Measurements from ENCODE around the gene PF4V1.
"Not testable (repeated sequence)": the region's sequence is repeated elsewhere in the genome, so short reads cannot be mapped to it uniquely, and the experiment has no call there.

PF4V1 gene

GRCh38 chr4:73870768-73871167 is 17.7 kb downstream of the PF4V1 start:
- DNase-seq (ENCODE audit: low spot score) = no peak

GRCh38 chr4:73871511-73872310 is 18.6 kb downstream of the PF4V1 start:
- DNase-seq (ENCODE audit: low spot score) = no peak

- DNase-seq (ENCODE audit: low spot score) = no peak
Observed at GRCh38 chr4:73872316-73873108, 19.4 kb downstream of the PF4V1 start.

GRCh38 chr4:73874386-73874785 is 21.3 kb downstream of the PF4V1 start:
- DNase-seq (ENCODE audit: low spot score) = no peak

DNA sequence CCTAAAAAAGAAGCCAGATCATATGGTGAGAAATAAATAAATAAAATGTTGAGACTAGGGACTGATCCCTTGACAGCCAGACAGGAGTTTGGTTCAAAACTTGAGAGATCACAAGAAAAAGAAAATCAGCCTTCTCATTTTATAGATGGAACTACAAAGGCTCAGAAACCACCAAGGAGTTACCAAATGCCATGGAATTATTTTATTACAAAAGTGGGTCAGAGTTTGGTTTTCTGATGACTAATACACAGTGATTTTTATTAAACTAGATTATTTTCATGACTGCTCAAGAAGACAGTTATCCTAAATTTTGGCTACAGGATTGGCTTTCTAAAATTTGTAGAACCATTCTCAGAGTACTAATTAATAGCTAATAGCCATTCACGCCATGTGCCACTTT is 22.3 kb downstream of the PF4V1 start:
- DNase-seq (ENCODE audit: low spot score) = no peak

- no peak for DNase-seq (ENCODE audit: low spot score)
Observed at GRCh38 chr4:73883306-73883705, 30.2 kb downstream of the PF4V1 start.

DNA sequence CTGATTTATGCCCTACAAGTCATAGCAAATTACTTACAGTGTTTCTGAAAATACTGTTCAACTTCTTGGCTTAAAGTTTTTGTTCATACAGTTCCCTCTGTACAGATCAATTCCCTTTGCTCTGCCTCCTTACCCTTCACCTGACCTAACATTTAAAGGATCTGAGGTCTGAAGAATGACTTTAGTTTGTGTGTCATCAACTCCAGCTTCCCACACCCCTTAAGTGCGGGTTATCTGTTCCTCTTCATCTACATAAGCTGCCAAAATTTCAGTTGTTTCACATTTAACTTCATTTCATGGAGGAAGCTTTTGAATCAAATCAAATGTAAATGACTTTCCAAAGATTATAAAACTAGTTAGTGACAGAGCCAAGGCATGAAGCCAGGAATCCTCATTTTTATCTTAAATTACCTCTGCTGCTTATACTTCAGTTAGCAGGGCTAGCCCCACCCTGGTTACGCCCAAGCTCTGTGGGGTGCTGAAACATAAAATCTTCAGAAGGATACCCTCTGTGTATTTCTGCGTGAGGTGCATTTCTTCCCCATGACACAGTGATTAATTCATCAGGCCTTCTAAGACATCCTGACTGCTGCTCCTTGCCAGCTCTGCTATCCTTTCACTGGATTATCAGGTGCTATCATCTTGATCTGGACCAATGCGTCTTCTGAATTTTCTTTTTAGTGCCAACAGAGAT is 32.6 kb downstream of the PF4V1 start:
- DNase-seq (ENCODE audit: low spot score) = no peak

DNA sequence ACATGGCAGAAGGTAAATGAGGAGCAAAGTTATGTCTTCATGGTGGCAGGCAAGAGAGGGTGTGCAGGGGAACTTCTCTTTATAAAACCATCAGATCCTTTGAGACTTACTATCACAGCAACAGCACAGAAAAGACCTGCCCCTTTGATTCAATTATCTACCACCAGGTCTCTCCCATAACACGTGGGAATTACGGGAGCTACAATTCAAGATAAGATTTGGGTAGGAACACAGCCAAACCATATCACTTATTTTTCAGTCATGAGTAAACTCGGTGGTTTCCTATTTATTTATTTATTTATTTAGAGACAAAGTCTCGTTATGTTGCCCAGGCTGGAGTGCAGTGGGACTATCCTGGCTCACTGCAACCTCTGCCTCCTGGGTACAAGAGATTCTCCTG is 38.2 kb downstream of the PF4V1 start:
- DNase-seq (ENCODE audit: low spot score) = no peak

GRCh38 chr4:73891739-73892405 is 38.8 kb downstream of the PF4V1 start:
- no peak for DNase-seq (ENCODE audit: low spot score)

- DNase-seq (ENCODE audit: low spot score) = no peak
Observed at GRCh38 chr4:73892966-73893365, 39.9 kb downstream of the PF4V1 start.

GRCh38 chr4:73894001-73894400 is 40.9 kb downstream of the PF4V1 start:
- DNase-seq (ENCODE audit: low spot score) = no peak

- DNase-seq (ENCODE audit: low spot score) = no peak
Observed at GRCh38 chr4:73895201-73896175, 42.4 kb downstream of the PF4V1 start.

DNA sequence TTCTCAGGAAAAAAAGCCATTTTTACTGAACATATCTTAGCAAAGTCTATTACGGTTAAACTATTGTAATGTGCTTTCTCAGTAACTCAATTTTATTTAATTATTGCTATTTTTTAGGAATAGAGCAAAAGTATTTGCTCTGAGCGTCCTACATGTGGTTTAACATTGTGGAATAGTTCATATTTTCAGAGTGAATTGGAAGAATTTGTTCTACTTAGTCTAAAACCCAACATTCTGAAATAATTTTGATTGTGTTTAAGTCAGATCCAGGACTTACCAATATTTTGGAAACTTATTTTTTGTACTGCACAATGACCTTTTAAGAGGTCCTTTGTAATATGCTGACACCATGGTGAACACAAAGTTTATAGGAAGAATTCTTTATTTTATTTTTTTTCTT is 43.3 kb downstream of the PF4V1 start:
- no peak for DNase-seq (ENCODE audit: low spot score)

DNA sequence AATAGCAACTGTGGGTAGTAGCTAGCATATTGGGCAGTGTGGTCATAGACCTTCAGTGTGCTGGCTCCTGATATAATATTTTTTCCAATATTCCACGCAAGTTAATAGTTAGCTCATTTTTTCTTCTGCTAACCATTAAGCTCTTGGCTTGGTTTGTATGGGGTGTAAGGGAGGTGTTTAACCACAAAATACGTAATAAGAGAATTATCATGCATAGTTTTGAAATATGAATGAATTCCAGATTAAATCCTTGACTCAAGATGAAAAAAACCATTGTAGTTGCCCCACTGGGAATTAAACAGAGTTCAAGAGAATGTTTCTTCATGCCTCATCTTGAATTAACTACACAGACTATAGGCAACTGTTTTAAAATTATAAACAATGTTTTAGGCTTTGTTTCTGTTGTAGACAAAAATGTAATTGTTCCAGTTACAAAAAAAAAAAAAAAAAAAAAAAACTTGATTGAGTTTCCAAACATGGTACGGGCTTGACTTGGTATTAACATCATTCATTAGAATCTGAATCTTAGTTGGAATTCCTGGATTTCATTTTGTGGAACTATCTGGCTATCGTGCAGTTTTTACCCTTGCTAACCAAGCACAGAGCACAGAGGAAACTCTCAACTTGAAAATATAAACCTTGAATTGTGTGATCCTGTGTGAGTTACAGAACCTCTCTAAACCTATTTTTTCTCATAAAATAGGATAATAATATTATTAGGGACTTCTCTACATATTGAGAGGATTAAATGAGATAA is 44.5 kb downstream of the PF4V1 start:
- no peak for DNase-seq (ENCODE audit: low spot score)

DNA sequence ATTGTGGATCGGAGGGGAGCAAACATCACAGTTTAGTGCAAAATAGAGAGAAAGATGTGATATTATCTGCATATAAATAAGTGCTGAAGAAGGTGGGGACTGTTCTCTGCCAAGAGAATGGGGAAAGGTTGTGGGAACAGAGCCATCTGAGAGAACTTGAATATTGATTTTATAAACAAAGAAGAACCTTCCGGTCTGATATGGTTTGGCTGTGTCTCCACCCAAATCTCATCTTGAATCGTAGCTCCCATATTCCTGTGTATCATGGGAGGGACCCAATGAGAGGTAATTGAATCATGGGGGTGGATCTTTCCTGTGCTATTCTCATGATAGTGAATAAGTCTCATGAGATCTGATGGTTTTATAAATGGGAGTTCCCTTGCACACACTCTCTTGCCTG is 46.2 kb downstream of the PF4V1 start:
- not testable (repeated sequence) for DNase-seq (ENCODE audit: low spot score)

DNA sequence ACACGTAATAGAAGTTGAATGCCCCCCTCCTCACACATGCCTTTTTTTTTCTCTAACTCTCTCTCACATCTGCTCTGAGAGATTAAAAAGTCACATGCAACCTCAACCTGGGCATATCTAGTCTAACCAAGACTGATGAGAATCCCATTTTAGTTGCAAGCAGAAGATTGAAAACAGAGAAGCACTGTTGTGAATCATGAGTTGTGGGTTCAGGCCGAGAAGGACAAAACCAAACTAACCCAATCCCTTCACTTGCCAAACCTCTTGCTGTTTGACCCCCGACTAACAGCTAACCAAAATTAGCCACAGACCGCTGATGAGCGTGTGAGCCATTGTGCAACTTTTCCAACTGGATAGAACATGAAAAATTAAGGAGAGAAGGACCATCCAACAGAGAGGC is 47.9 kb downstream of the PF4V1 start:
- no peak for DNase-seq (ENCODE audit: low spot score)

- DNase-seq (ENCODE audit: low spot score) = no peak
Observed at GRCh38 chr4:73902038-73902637, 49.0 kb downstream of the PF4V1 start.

GRCh38 chr4:73902817-73903547 is 49.9 kb downstream of the PF4V1 start:
- no peak for DNase-seq (ENCODE audit: low spot score)
